ENCODE data around the gene MMP12.

MMP12 gene

DNA sequence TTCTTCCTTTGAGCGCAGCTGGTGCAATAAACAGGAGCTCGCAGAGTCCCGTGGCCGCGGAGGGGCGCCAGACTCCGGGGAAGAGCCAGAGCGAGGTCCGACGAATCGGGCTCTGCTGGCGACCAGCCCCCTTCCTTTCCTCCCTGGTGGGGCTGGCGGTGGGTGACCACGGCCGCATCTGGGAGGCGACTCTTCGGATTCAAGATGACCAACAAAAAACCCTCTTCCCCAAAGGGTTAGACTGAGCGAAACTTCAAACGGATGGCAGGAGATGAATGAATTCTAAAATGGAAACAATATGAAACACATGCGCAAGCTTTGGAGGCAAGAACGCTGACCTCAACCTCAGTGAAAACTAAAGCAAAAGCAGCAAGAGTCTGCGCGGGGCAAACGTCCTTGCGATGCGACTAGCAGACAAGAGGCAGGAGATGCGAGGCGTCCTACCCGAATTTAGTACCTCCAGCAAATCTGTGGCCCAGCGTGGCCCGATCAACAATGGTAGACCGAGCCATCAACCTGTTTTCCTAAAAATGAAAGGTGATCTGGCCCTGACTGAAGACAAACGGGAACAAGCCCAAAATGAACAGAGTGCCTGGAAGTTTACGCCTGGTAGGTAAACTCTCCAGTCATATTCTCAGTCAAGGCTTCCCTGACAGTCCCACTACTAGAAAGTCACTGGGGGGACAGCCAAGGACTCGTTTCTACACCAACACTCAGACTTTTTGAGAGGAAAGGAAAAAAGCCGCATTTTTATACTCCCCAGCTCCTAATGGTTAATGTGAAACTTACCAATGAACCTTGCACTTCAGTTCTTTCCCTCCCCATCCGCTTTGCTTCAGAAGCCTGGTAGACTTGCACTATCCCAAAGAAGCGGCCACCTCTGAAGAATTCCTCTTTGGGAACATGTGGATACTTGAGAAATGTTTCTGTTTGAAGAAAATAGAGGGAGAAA lies 43.0 kb downstream of the MMP12 start:
- Histone ChIP-seq H3K27me3 (replicated peaks; ENCODE audit: insufficient read depth, low read length) (no peaks in the 10 kb centered on the region), H3K4me3 (ENCODE audit: low read length) (peak overlapping the region; percentile 45), H3F3A (ENCODE audit: insufficient read depth, low read length) (no peaks in the 10 kb centered on the region), H3K27ac (ENCODE audit: low read length) (no peak overlapping the region), H3K36me3 (replicated peaks; ENCODE audit: insufficient read depth, low read length) (no peaks in the 10 kb centered on the region), H3K79me2 (ENCODE audit: low read length) (no peaks in the 10 kb centered on the region), H3K4me2 (ENCODE audit: low read depth, low read length) (peak overlapping the region; percentile 33; the same call in 1 of the 2 replicates), H3K9me2 (replicated peaks; ENCODE audit: insufficient read depth, low read length) (no peaks in the 10 kb centered on the region), H3K4me1 (ENCODE audit: low read length) (no peaks in the 10 kb centered on the region), H3K9ac (ENCODE audit: low read length) (no peak overlapping the region; the same call in 1 of the 2 replicates), H4K20me1 (ENCODE audit: insufficient read depth, low read length) (no peaks in the 10 kb centered on the region), H2AFZ (ENCODE audit: low read length) (peak overlapping the region; percentile 11; the same call in 1 of the 2 replicates), H3K9me3 (replicated peaks; ENCODE audit: insufficient read depth, low read length) (no peaks in the 10 kb centered on the region)
- TF ChIP-seq, protein P1, sequence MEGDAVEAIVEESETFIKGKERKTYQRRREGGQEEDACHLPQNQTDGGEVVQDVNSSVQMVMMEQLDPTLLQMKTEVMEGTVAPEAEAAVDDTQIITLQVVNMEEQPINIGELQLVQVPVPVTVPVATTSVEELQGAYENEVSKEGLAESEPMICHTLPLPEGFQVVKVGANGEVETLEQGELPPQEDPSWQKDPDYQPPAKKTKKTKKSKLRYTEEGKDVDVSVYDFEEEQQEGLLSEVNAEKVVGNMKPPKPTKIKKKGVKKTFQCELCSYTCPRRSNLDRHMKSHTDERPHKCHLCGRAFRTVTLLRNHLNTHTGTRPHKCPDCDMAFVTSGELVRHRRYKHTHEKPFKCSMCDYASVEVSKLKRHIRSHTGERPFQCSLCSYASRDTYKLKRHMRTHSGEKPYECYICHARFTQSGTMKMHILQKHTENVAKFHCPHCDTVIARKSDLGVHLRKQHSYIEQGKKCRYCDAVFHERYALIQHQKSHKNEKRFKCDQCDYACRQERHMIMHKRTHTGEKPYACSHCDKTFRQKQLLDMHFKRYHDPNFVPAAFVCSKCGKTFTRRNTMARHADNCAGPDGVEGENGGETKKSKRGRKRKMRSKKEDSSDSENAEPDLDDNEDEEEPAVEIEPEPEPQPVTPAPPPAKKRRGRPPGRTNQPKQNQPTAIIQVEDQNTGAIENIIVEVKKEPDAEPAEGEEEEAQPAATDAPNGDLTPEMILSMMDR (IDR thresholded peaks at IDR 0.05; ENCODE audit: low read length), result peak; percentile 59
- no peak for TF ChIP-seq EZH2phosphoT487 (IDR thresholded peaks at IDR 0.05; ENCODE audit: low read length)
- DNase-seq, result peak; percentile 66

DNA sequence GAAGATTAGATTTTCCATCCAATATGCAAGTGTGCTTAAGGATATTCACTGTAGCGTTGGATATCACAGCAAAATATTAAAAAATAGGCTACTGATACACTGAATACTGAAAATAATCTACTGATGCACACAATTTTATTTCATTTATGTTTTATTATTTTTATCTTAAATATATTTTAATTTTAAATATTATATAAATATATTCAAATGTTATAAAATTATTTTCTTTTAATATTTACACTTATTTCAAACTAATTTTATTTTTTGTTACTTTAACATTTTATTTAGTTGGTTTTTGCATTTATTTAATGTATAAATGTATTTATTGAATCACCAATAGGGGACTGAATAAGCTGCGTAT lies 43.7 kb downstream of the MMP12 start:
- H3K4me2 ChIP-seq (ENCODE audit: low read depth, low read length), result no peak overlapping the region
- H3K36me3 ChIP-seq (replicated peaks; ENCODE audit: insufficient read depth, low read length), result no peaks in the 10 kb centered on the region
- no peaks in the 10 kb centered on the region for H3K9me3 ChIP-seq (replicated peaks; ENCODE audit: insufficient read depth, low read length)
- H3F3A ChIP-seq (ENCODE audit: insufficient read depth, low read length), result no peaks in the 10 kb centered on the region
- H2AFZ ChIP-seq (ENCODE audit: low read length), result no peak overlapping the region
- H3K27me3 ChIP-seq (replicated peaks; ENCODE audit: insufficient read depth, low read length), result no peaks in the 10 kb centered on the region
- no peaks in the 10 kb centered on the region for H4K20me1 ChIP-seq (ENCODE audit: insufficient read depth, low read length)
- no peaks in the 10 kb centered on the region for H3K9me2 ChIP-seq (replicated peaks; ENCODE audit: insufficient read depth, low read length)
- H3K9ac ChIP-seq (ENCODE audit: low read length), result no peak overlapping the region
- no peaks in the 10 kb centered on the region for H3K4me1 ChIP-seq (ENCODE audit: low read length)
- no peaks in the 10 kb centered on the region for H3K79me2 ChIP-seq (ENCODE audit: low read length)
- TF ChIP-seq, protein P1 (IDR thresholded peaks at IDR 0.05; ENCODE audit: low read length), result no peak
- TF ChIP-seq EZH2phosphoT487 (IDR thresholded peaks at IDR 0.05; ENCODE audit: low read length) (no peak), EZH2 (optimal IDR thresholded peaks at IDR 0.05; ENCODE audit: low read depth, low read length) (no peak)
- no peak overlapping the region for H3K4me3 ChIP-seq (ENCODE audit: low read length)
- H3K27ac ChIP-seq (ENCODE audit: low read length), result no peak overlapping the region
- DNase-seq, result no peak

DNA sequence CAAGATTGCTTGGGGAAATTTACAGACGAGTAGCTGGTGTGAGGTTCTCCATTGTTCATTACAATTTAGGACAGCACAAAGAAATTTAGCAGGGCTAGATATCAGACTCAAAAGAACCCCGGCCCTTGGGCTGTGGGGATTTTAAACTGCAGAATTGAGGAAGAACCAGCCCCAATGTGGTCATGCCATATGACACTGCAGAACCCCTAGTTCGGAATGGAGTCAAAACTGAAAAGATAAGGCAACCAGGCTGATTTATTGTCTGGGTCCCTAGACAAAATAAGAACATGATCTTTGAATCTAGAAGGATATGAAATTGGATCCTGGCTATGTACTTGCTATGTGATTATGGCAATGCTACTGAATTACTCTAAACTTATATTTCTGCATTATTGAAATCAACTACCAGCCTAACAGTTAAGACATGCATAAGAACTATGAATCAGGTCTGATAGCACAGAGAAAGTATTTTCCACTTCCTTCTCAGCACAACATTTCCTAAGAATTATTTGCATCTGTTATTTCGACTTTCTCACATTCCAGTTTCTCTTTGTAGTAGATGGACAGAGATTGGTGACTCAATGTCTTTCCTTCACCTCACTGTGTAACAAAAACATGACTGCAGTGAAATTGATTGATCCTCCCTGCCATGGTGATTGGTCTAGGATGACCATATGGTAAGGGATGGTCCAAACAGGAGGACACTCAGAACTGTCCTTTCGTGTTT lies 44.6 kb downstream of the MMP12 start:
- H3K4me2 ChIP-seq (ENCODE audit: low read depth, low read length), result no peak overlapping the region
- H3K9me2 ChIP-seq (replicated peaks; ENCODE audit: insufficient read depth, low read length), result no peaks in the 10 kb centered on the region
- no peak for DNase-seq
- H3K4me3 ChIP-seq (ENCODE audit: low read length), result no peak overlapping the region
- no peak overlapping the region for H2AFZ ChIP-seq (ENCODE audit: low read length)
- TF ChIP-seq EZH2 (optimal IDR thresholded peaks at IDR 0.05; ENCODE audit: low read depth, low read length) (no peak), EZH2phosphoT487 (IDR thresholded peaks at IDR 0.05; ENCODE audit: low read length) (no peak)
- TF ChIP-seq, protein P1 (IDR thresholded peaks at IDR 0.05; ENCODE audit: low read length), result no peak
- no peak overlapping the region for H3K27ac ChIP-seq (ENCODE audit: low read length)
- H3K9me3 ChIP-seq (replicated peaks; ENCODE audit: insufficient read depth, low read length), result no peaks in the 10 kb centered on the region
- H3K36me3 ChIP-seq (replicated peaks; ENCODE audit: insufficient read depth, low read length), result no peaks in the 10 kb centered on the region
- no peaks in the 10 kb centered on the region for H3F3A ChIP-seq (ENCODE audit: insufficient read depth, low read length)
- H4K20me1 ChIP-seq (ENCODE audit: insufficient read depth, low read length), result no peaks in the 10 kb centered on the region
- no peak overlapping the region for H3K9ac ChIP-seq (ENCODE audit: low read length)
- no peaks in the 10 kb centered on the region for H3K4me1 ChIP-seq (ENCODE audit: low read length)
- no peaks in the 10 kb centered on the region for H3K27me3 ChIP-seq (replicated peaks; ENCODE audit: insufficient read depth, low read length)
- no peaks in the 10 kb centered on the region for H3K79me2 ChIP-seq (ENCODE audit: low read length)

All from MM.1S (cell line).